PFSK-1 (cell line): ENCODE results near the gene STARD13.

Experiments used
- POLR2AphosphoS5 ChIP-seq: IDR thresholded peaks from 2 replicates; pipeline ENCODE4 v1.6.1; 2012; ENCODE audit warnings: low read depth, mild to moderate bottlenecking, control low read depth, low read length, moderate library complexity
- REST ChIP-seq, 2 experiments: IDR thresholded peaks; 2 replicates each; pipeline versions ENCODE4 v1.6.1 to v1.8.0; 2011 to 2012; ENCODE audit warnings: low read depth in 2 of 2, low read length in 2 of 2, control low read depth in 1 of 2, inconsistent platforms in 1 of 2, mild to moderate bottlenecking in 1 of 2, moderate library complexity in 1 of 2; ENCODE audit not compliant: insufficient read depth in 1 of 2
- SIN3A ChIP-seq: IDR thresholded peaks from 2 replicates; pipeline ENCODE4 v1.6.1; 2012; ENCODE audit warnings: mild to moderate bottlenecking, low read length, moderate library complexity, borderline replicate concordance; ENCODE audit not compliant: insufficient read depth
- TAF1 ChIP-seq: IDR thresholded peaks from 2 replicates; pipeline ENCODE4 v1.6.1; 2012; ENCODE audit warnings: low read length, control low read depth, borderline replicate concordance; ENCODE audit not compliant: insufficient read depth

- TF ChIP-seq TAF1, result no peak
- no peak for TF ChIP-seq SIN3A
- TF ChIP-seq POLR2AphosphoS5, result no peak
- no peak for TF ChIP-seq REST (IDR thresholded peaks at IDR 0.05; ENCODE audit: insufficient read depth in 1 of 2, low read depth in 2 of 2, low read length in 2 of 2)
Measured at GRCh38 chr13:33205804-33206221, 79.7 kb downstream of the STARD13 start.
